H1 (cell line): ENCODE measurements around the gene ISCA2. TPM values are rescaled to one million over a fixed set of nuclear protein-coding genes. Genes with fewer than 3 reads are reported as not detected.
A peak's percentile ranks its signal among the peaks of the same experiment; 100 is the strongest.

Experiments
- CTCF ChIA-PET: fragments of 300-600 bp; sonication (Branson Sonifier 250); formaldehyde crosslinking; loops from one replicate; lab custom pipeline; 2021; ENCODE audit not compliant: partially characterized antibody; lab: Charles Lee
- POLR2A ChIA-PET: fragments of 300-600 bp; sonication (Branson Sonifier 250); formaldehyde crosslinking; loops from one replicate; lab custom pipeline; 2021; ENCODE audit warnings: inconsistent platforms; ENCODE audit not compliant: partially characterized antibody; lab: Charles Lee
- DNase-seq, 2 experiments: peaks; one replicate each; pipeline versions ENCODE4 v3.0.0 to v3.0.0-alpha.2; 2010 to 2022; ENCODE audit warnings: low spot score in 2 of 2, low read depth in 1 of 2, mixed read lengths in 1 of 2
- FAIRE-seq: peaks from 2 replicates; lab custom pipeline; 2011; peaks lifted over from hg19 to GRCh38; lab: Jason Lieb, UNC
- H2AFZ ChIP-seq: 2 replicates; pipeline ENCODE4 v1.8.1; 2012; ENCODE audit warnings: low read length, inconsistent platforms
- H2AK5ac ChIP-seq: 2 replicates; pipeline ENCODE4 v1.6.1; 2013; ENCODE audit warnings: low read depth, low read length
- H2BK120ac ChIP-seq: replicated peaks from 2 replicates; pipeline ENCODE3; 2013; ENCODE audit warnings: low read depth, low read length, inconsistent platforms
- H2BK12ac ChIP-seq: 2 replicates; pipeline ENCODE4 v1.6.1; 2013; ENCODE audit warnings: low read depth, low read length
- H2BK15ac ChIP-seq: 2 replicates; pipeline ENCODE4 v1.6.1; 2013; ENCODE audit warnings: low read length
- H2BK20ac ChIP-seq: 2 replicates; pipeline ENCODE4 v1.6.1; 2013; ENCODE audit warnings: low read length
- H2BK5ac ChIP-seq: 2 replicates; pipeline ENCODE4 v1.6.1; 2013; ENCODE audit warnings: low read depth, low read length
- H3K14ac ChIP-seq: 2 replicates; pipeline ENCODE4 v1.6.1; 2013; ENCODE audit warnings: inconsistent platforms; ENCODE audit not compliant: insufficient read length
- H3K18ac ChIP-seq: 2 replicates; pipeline ENCODE4 v1.6.1; 2013; ENCODE audit warnings: low read length; ENCODE audit errors: extremely low read depth
- H3K23ac ChIP-seq: 2 replicates; pipeline ENCODE4 v1.6.1; 2013; ENCODE audit warnings: inconsistent platforms; ENCODE audit not compliant: insufficient read length
- H3K23me2 ChIP-seq: 2 replicates; pipeline ENCODE4 v1.6.1; 2013; ENCODE audit warnings: low read depth, low read length
- H3K27ac ChIP-seq: 2 replicates; pipeline ENCODE4 v1.6.1; 2011; ENCODE audit warnings: low read depth, low read length, inconsistent platforms
- H3K27me3 ChIP-seq, 4 experiments: replicated peaks in 1 of 4; 1 replicate in 1 of 4; 2 replicates in 3 of 4; pipeline versions ENCODE4 v1.6.1 to v1.8.1; 2011 to 2013; ENCODE audit warnings: low read length in 3 of 4, mild to moderate bottlenecking in 3 of 4, inconsistent platforms in 2 of 4, mixed read lengths in 2 of 4, moderate library complexity in 1 of 4; ENCODE audit not compliant: control insufficient read depth in 3 of 4, insufficient read depth in 3 of 4; ENCODE audit errors: extremely low read depth in 1 of 4
- H3K36me3 ChIP-seq, 4 experiments: 2 replicates each; pipeline versions ENCODE4 v1.6.1 to v1.8.1; 2011 to 2013; ENCODE audit warnings: mild to moderate bottlenecking in 4 of 4, low read length in 3 of 4, moderate library complexity in 2 of 4, control low read depth in 1 of 4, inconsistent platforms in 1 of 4; ENCODE audit not compliant: insufficient read depth in 4 of 4, control insufficient read depth in 2 of 4
- H3K4ac ChIP-seq: replicated peaks from 2 replicates; pipeline ENCODE3; 2013; ENCODE audit warnings: low read length, low read depth, mixed read lengths, inconsistent platforms; ENCODE audit not compliant: insufficient read length
- H3K4me1 ChIP-seq, 4 experiments: replicated peaks in 1 of 4; 1 replicate in 1 of 4; 2 replicates in 3 of 4; pipeline versions ENCODE4 v1.6.1 to v1.8.1; 2011 to 2013; ENCODE audit warnings: low read length in 3 of 4, inconsistent platforms in 2 of 4, mixed read lengths in 1 of 4; ENCODE audit not compliant: insufficient read depth in 4 of 4, control insufficient read depth in 3 of 4
- H3K4me2 ChIP-seq, 2 experiments: 2 replicates each; pipeline versions ENCODE4 v1.6.1 to v1.8.1; 2011 to 2013; ENCODE audit warnings: low read depth in 2 of 2, low read length in 2 of 2, control low read depth in 1 of 2, inconsistent platforms in 1 of 2, mild to moderate bottlenecking in 1 of 2; ENCODE audit not compliant: insufficient read depth in 1 of 2
- H3K4me3 ChIP-seq, 4 experiments: fragments of 200-600, 300-600 bp in 1 of 4; sonication (generic), shearing (Covaris generic), sonication (Bioruptor Twin) in 1 of 4; 2 replicates each; pipeline versions ENCODE4 v1.5.1 to v1.8.1; 2011 to 2016; ENCODE audit warnings: low read length in 4 of 4, low read depth in 3 of 4, control low read depth in 2 of 4, inconsistent platforms in 2 of 4, mild to moderate bottlenecking in 2 of 4, mixed read lengths in 1 of 4, moderate library complexity in 1 of 4; ENCODE audit not compliant: insufficient read depth in 2 of 4; ENCODE audit errors: extremely low read depth in 1 of 4
- H3K56ac ChIP-seq: replicated peaks from 2 replicates; pipeline ENCODE3; 2013; ENCODE audit warnings: low read depth, mild to moderate bottlenecking, mixed read lengths, low read length, inconsistent platforms; ENCODE audit not compliant: insufficient read length
- H3K79me1 ChIP-seq: 2 replicates; pipeline ENCODE4 v1.6.1; 2013; ENCODE audit warnings: low read depth, low read length, control low read depth
- H3K79me2 ChIP-seq, 2 experiments: 2 replicates each; pipeline versions ENCODE4 v1.6.1 to v1.8.1; 2012 to 2013; ENCODE audit warnings: low read length in 2 of 2, mild to moderate bottlenecking in 2 of 2, inconsistent platforms in 1 of 2; ENCODE audit not compliant: insufficient read depth in 2 of 2, control insufficient read depth in 1 of 2
- H3K9ac ChIP-seq, 4 experiments: replicated peaks in 1 of 4; 1 replicate in 1 of 4; 2 replicates in 3 of 4; pipeline versions ENCODE4 v1.6.1 to v1.8.1; 2011 to 2013; ENCODE audit warnings: low read depth in 3 of 4, low read length in 3 of 4, control low read depth in 2 of 4, mild to moderate bottlenecking in 2 of 4, moderate library complexity in 2 of 4, inconsistent platforms in 1 of 4; ENCODE audit errors: extremely low read depth in 1 of 4
- H3K9me3 ChIP-seq, 2 experiments: 2 replicates each; pipeline versions ENCODE4 v1.6.1 to v1.8.1; 2012 to 2013; ENCODE audit warnings: mild to moderate bottlenecking in 2 of 2, moderate library complexity in 2 of 2, control low read depth in 1 of 2, inconsistent platforms in 1 of 2, low read depth in 1 of 2, low read length in 1 of 2, mixed read lengths in 1 of 2; ENCODE audit not compliant: insufficient read depth in 2 of 2
- H4K20me1 ChIP-seq, 2 experiments: replicated peaks in 1 of 2; 2 replicates each; pipeline versions ENCODE3 to v1.8.1; 2011 to 2013; ENCODE audit warnings: inconsistent platforms in 2 of 2, low read length in 2 of 2, mild to moderate bottlenecking in 1 of 2; ENCODE audit not compliant: insufficient read depth in 2 of 2, control insufficient read depth in 1 of 2
- H4K5ac ChIP-seq: 2 replicates; pipeline ENCODE4 v1.6.1; 2013; ENCODE audit warnings: low read length, low read depth, mixed read lengths, inconsistent platforms; ENCODE audit not compliant: insufficient read length
- H4K8ac ChIP-seq: 2 replicates; pipeline ENCODE4 v1.8.0; 2013; ENCODE audit warnings: mild to moderate bottlenecking, moderate library complexity, low read length, inconsistent platforms; ENCODE audit not compliant: insufficient read depth; ENCODE audit errors: extremely low read depth
- H4K91ac ChIP-seq: replicated peaks from 2 replicates; pipeline ENCODE3; 2013; ENCODE audit warnings: low read length, mixed read lengths, inconsistent platforms; ENCODE audit not compliant: insufficient read length
- CBX8 ChIP-seq: fragments of 300-800, 300-1000 bp; sonication (generic); IDR thresholded peaks from 2 replicates; pipeline ENCODE4 v1.7.1; 2016; ENCODE audit warnings: low read depth, low read length, borderline replicate concordance
- JUND ChIP-seq: IDR thresholded peaks from 2 replicates; pipeline ENCODE4 v1.6.1; 2011; ENCODE audit warnings: mild to moderate bottlenecking, improper control_type of control experiment, low read length
- PHF8 ChIP-seq: fragments of 200-600 bp; sonication (generic); conservative IDR thresholded peaks from 2 replicates; pipeline ENCODE4 v1.7.1; 2012; ENCODE audit warnings: low read depth, mild to moderate bottlenecking, inconsistent platforms, low read length, moderate library complexity
- POU5F1 ChIP-seq: IDR thresholded peaks from 2 replicates; pipeline ENCODE4 v1.6.1; 2011; ENCODE audit warnings: low read depth, mild to moderate bottlenecking, low read length, moderate library complexity
- SP1 ChIP-seq: IDR thresholded peaks from 2 replicates; pipeline ENCODE4 v1.6.1; 2011; ENCODE audit warnings: low read depth, low read length
- SP4 ChIP-seq: IDR thresholded peaks from 2 replicates; pipeline ENCODE4 v1.6.1; 2012; ENCODE audit warnings: low read length, inconsistent platforms
- ZNF274 ChIP-seq: IDR thresholded peaks from 2 replicates; pipeline ENCODE4 v1.7.0; 2012; ENCODE audit warnings: low read length, borderline replicate concordance; ENCODE audit errors: extremely low read depth
- WGBS, 2 experiments: shearing (Covaris generic) in 1 of 2; methylation state at CpG; one replicate each; pipeline versions ENCODE4 v1.1.6 to v1.1.7; 2013 to 2015; ENCODE audit warnings: low lambda C conversion rate in 2 of 2, mixed read lengths in 2 of 2, inconsistent platforms in 1 of 2, low coverage in 1 of 2, missing lambda C conversion rate in 1 of 2; ENCODE audit not compliant: insufficient replicate concordance in 2 of 2, insufficient coverage in 1 of 2, insufficient read length in 1 of 2; ENCODE audit errors: extremely low coverage in 1 of 2, missing lambda C conversion rate in 1 of 2; 5-methylcytosine and 5-hydroxymethylcytosine counted together
- polyA plus RNA-seq, 7 experiments: library from polyadenylated mRNA; depleted of rRNA in 3 of 7; stranded (reverse) in 5 of 7; unstranded in 2 of 7; fragments of >200 nt in 5 of 7; fragments of 200-250 nt in 2 of 7; gene quantifications; 1 replicate in 5 of 7; 2 replicates in 1 of 7; 4 replicates in 1 of 7; pipeline versions ENCODE4 v1.2.1 to v1.2.3, GENCODE V29; 2011 to 2013; ENCODE audit warnings: missing spikeins in 2 of 7, mixed read lengths in 2 of 7
- total RNA-seq: library from RNA; stranded (reverse); fragmentation: NEBNext Ultra II Directional; extraction: Animal tissue kit (Norgen Biotek cat#: 25700); gene quantifications from 2 replicates; pipeline ENCODE4 v1.2.1, GENCODE V29; 2021
- TF ChIP-seq, protein P1 (sequence below), 3 experiments: IDR thresholded peaks; 1 replicate in 2 of 3; 2 replicates in 1 of 3; pipeline versions ENCODE4 v1.5.1 to v1.6.1; 2011; ENCODE audit warnings: low read length in 3 of 3, mild to moderate bottlenecking in 3 of 3, inconsistent platforms in 2 of 3, low read depth in 1 of 3, moderate library complexity in 1 of 3; ENCODE audit not compliant: insufficient read depth in 1 of 3; ENCODE audit errors: control extremely low read depth in 1 of 3

Gene ISCA2
- total and polyA plus RNA-seq, 2 of the 8 experiments (the other 6 are each of a cell fraction or from before 2014, with no cell fraction given) = 43.5 to 78.6 TPM

- no peak overlapping the region for H3K14ac ChIP-seq
- no peaks in the 10 kb centered on the region for H3K27me3 ChIP-seq
- no peak overlapping the region for H3K27ac ChIP-seq
- no peak overlapping the region for H4K5ac ChIP-seq
- peaks cover 0 to 6% (median 3%) of the 10 kb centered on the region in 4 experiments; a peak in 3 of 7 replicates for H3K4me1 ChIP-seq
- H2AFZ ChIP-seq = no peak overlapping the region
- no peak overlapping the region; the same call in 1 of the 2 replicates for H2BK5ac ChIP-seq
- no peak overlapping the region for H4K8ac ChIP-seq
- no peaks in the 10 kb centered on the region for H3K36me3 ChIP-seq
- no peak overlapping the region for H2BK20ac ChIP-seq
- ChIA-PET CTCF (interaction anchor here (0.5 to 8.3 kb wide), 17 partner anchors 10 to 286 kb away, joined by 3 to 61 read pairs (median 4); partner anchors contain the start of gene LTBP2), POLR2A (interaction anchor here (2.6 kb wide), 1 partner anchor 15 kb away, joined by 6 read pairs; no protein-coding TSS in a partner anchor)
- no peak for DNase-seq
- H4K20me1 ChIP-seq = no peaks in the 10 kb centered on the region
- no peak overlapping the region for H3K4me3 ChIP-seq
- no peak overlapping the region for H3K23ac ChIP-seq
- no peaks in the 10 kb centered on the region for H3K23me2 ChIP-seq
- H3K79me2 ChIP-seq = no peaks in the 10 kb centered on the region
- H3K56ac ChIP-seq = no peak overlapping the region
- peak overlapping the region; percentile 39 for H4K91ac ChIP-seq
- no peak for FAIRE-seq
- no peak overlapping the region for H3K18ac ChIP-seq
- H2BK12ac ChIP-seq = no peak overlapping the region
- no peak overlapping the region for H3K9ac ChIP-seq
- H3K4ac ChIP-seq = no peak overlapping the region
- H3K9me3 ChIP-seq = no peaks in the 10 kb centered on the region
- no peak overlapping the region for H2BK15ac ChIP-seq
- H3K4me2 ChIP-seq = no peak overlapping the region
- WGBS, 2 experiments = 86% methylated on average over 10 of the region's 10 CpGs; no CpG with 5 or more reads in 1 of the 2 experiments
- H2AK5ac ChIP-seq = no peak overlapping the region
- no peak overlapping the region for H2BK120ac ChIP-seq
- no peaks in the 10 kb centered on the region for H3K79me1 ChIP-seq
- TF ChIP-seq POU5F1 (no peak), SP1 (no peak), CBX8 (no peak), PHF8 (no peak), ZNF274 (no peak), SP4 (no peak), JUND (no peak)
- TF ChIP-seq, protein P1, sequence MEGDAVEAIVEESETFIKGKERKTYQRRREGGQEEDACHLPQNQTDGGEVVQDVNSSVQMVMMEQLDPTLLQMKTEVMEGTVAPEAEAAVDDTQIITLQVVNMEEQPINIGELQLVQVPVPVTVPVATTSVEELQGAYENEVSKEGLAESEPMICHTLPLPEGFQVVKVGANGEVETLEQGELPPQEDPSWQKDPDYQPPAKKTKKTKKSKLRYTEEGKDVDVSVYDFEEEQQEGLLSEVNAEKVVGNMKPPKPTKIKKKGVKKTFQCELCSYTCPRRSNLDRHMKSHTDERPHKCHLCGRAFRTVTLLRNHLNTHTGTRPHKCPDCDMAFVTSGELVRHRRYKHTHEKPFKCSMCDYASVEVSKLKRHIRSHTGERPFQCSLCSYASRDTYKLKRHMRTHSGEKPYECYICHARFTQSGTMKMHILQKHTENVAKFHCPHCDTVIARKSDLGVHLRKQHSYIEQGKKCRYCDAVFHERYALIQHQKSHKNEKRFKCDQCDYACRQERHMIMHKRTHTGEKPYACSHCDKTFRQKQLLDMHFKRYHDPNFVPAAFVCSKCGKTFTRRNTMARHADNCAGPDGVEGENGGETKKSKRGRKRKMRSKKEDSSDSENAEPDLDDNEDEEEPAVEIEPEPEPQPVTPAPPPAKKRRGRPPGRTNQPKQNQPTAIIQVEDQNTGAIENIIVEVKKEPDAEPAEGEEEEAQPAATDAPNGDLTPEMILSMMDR (IDR thresholded peaks at IDR 0.05; ENCODE audit: control extremely low read depth in 1 of 3, insufficient read depth in 1 of 3, low read depth in 1 of 3, low read length in 3 of 3) = no peak
These were observed 34.2 kb downstream of the ISCA2 start for GRCh38 chr14:74527736-74528280.
